HG03342 (cell line): ENCODE results near the gene IL36G.

Experiments
- ATAC-seq: cut with Tn5 transposase; IDR thresholded peaks from one replicate; pipeline ENCODE4 v1.9.1; 2021; ENCODE audit warnings: mild to moderate bottlenecking, moderate library complexity; ENCODE audit not compliant: unreplicated experiment

Gene IL36G

GRCh38 chr2:112972423-112973086, 5.3 kb upstream of the IL36G start:
- no peak for ATAC-seq

DNA sequence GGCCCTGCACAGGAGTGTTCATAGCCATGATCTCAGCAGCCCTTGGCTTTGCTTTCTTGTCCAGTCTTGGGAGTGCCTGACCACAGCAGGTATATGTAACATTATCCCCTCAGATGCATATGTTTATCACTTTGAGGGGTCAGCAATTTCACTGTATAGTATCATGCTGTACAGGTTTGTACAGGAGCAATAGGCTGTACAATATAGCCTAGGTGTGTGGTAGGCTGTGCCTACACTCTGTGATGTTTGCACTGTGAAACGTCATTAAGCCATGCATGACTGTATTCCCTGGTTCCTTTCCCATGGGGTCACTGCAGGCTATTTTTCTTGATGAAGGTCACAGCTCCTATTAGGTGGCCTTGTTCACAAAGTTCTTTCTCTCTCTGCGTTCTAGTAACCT, 4.7 kb upstream of the IL36G start:
- ATAC-seq = no peak

- ATAC-seq = no peak
These were observed 1.9 kb downstream of the IL36G start for GRCh38 chr2:112979731-112980130.

GRCh38 chr2:112980537-112980936, 2.7 kb downstream of the IL36G start:
- ATAC-seq = no peak

DNA sequence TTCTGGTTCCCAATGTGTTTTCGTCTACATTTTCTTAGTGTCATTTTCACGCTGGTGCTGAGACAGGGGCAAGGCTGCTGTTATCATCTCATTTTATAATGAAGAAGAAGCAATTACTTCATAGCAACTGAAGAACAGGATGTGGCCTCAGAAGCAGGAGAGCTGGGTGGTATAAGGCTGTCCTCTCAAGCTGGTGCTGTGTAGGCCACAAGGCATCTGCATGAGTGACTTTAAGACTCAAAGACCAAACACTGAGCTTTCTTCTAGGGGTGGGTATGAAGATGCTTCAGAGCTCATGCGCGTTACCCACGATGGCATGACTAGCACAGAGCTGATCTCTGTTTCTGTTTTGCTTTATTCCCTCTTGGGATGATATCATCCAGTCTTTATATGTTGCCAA, 7.3 kb downstream of the IL36G start:
- ATAC-seq = no peak

DNA sequence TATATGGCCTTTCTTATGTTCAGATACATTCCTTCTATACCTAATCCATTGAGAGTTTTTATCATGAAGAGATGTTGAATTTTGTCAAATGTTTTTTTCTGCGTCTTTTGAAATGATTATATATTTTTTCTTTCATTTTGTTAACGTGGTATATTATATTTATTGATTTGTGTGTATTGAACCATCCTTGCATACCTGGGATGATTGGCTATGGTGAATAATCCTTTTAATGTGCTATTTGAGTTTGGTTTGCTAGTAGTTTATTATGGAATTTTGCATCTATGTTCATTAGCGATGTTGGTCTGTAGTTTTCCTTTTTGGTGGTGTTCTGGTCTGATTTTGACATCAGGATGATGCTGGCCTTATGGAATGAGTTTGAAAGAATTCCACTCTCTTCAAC, 11.8 kb downstream of the IL36G start:
- no peak for ATAC-seq

DNA sequence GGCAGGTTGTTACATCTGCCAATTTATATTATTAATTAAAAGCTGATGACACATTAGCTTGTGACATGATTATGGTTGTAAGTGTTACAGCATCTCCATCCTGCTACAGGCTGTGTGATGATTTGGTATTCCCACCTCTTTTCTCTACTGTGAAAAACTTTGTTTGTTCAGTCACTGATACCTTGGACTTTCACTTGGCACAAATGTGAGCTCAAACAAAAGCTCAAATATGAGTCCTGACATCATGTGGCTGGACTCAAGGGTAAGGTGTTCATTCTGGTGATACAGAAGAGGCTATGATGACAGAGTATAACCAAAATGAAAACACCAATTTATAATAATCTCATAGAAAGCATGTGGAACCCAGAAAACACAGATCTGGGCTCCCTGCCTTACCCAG, 16.0 kb downstream of the IL36G start:
- ATAC-seq = no peak

- ATAC-seq = no peak
These were observed 16.8 kb downstream of the IL36G start for GRCh38 chr2:112994648-112995047.

- no peak for ATAC-seq
These were observed 17.6 kb downstream of the IL36G start for GRCh38 chr2:112995346-112995920.

DNA sequence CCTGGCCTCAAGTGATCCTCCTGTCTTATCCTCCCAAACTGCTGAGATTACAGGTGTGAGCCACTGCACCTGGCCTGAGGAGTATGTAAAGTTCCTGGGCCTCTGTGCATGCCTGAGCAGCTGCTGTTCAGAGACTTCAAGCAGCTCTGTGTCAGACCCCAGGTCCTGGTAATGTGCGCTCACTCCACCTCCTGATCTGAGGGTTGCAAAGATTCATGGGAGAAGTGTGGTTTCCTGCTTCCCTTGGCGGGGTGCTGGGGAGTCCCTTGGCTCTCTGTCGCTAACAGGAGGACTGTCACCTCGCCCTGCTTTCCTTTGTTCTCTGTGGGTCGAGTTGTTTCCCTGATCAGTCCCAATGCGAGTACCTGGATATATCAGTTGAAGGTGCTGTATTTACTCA, 18.8 kb downstream of the IL36G start:
- no peak for ATAC-seq

GRCh38 chr2:112997151-112997550, 19.3 kb downstream of the IL36G start:
- ATAC-seq = no peak

DNA sequence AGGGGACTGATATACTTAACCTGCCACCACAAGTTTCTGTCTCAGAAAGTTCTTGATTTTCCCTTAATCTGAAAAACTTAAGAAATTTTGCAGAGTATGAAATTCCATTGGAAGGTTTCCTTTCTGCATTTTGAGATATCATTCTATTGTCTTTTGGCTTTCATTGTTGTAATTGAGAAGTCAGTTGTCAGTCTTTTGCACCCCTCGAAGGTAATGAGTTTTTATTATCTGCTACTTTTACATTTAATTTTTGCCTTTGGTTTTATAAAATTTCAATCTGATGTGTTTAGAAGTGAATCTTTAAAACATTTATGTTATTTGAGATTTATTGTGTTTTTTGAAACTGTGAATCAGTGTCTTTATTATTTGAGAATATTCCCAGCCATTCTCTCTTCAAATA, 22.6 kb downstream of the IL36G start:
- ATAC-seq = no peak

DNA sequence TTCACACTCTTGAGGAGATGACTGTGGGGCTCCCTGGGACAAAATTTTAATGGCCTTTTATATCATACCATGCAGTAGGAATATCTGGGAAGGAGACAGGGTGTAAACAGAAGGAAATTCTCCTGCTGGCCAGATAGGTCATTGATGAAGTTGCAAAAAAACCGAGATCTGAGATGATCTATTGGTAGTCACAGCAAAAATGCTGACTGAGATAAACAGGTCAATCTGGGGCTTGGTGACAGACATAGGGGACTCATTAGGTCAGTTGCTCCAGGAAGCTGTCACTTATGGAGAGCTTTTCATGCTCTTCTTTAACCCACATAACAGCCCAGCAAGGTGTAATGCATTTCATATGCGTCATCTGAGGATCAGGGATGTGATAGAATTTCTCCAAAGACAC, 24.9 kb downstream of the IL36G start:
- ATAC-seq = no peak

DNA sequence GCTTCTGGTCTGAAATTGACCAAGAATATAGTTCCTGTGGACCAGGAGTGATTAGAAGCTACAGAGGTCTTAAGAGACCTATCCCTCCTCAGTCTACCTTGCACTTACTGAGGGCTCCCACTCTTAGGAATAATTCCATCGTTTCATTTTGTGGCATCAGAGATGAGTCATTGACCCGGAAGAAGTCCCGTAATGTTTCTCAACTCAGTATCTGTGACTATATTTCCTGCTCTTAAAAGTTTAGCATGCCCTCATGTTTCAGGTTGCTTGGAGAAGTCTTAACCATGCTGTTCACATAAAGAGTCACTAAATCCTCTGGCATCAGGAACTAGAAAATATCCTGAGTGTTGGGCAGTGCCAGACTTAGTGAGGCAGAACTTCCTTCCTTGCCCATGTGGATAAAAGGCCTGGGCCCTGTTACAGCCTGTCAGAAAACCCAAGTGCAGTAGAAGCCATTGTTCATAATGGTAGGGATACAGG, 27.3 kb downstream of the IL36G start, which contains the start of gene IL36A:
Gene IL36A, plus strand, starts transcription at position 430 of the 480 bp plus-strand sequence. CDS start 413 bp downstream, outside the sequence.
- no peak for ATAC-seq

DNA sequence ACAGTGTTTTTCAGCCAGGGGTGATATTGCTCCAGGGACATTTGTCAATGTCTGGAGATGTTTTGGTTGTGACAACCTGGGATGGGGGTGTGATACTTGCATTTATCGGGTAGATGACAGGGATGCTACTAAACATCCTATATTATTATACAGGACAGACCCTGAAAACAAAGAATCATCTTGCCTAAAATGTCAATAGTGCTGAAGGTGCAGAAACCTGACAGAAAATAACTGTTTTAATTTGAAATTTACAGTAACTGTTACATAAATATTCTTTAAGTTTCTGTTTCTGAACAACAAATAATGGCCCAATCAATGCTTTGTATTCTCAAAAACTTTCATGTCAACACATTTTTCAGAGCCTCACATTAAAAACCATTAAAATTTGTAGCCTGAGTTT, 29.4 kb downstream of the IL36G start:
- no peak for ATAC-seq

DNA sequence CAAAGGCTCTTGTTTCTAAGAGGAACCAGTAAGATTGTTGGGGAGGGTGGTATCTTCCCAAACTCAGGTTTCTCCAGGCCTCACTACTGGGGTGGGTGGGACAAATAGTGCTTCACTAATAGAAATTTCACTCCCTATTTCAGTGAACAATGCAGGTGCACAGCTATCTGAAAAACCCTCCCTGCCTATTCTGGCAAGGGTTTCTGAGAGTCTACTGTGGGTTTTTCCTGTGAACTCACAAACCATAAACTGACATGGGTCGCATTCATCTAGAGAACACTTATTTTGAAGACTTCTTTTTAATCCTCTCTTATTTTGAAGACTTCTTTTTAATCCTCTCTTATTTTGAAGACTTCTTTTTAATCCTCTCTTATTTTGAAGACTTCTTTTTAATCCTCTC, 31.8 kb downstream of the IL36G start:
- no peak for ATAC-seq

GRCh38 chr2:113010088-113010487, 32.3 kb downstream of the IL36G start:
- no peak for ATAC-seq

- no peak for ATAC-seq
These were observed 33.3 kb downstream of the IL36G start for GRCh38 chr2:113011108-113011507.

GRCh38 chr2:113012436-113013335, 34.9 kb downstream of the IL36G start:
- no peak for ATAC-seq

- no peak for ATAC-seq
These were observed 35.5 kb downstream of the IL36G start for GRCh38 chr2:113013336-113013661.

- no peak for ATAC-seq
These were observed 36.3 kb downstream of the IL36G start for GRCh38 chr2:113014067-113014466.

GRCh38 chr2:113015042-113015441, 37.2 kb downstream of the IL36G start:
- no peak for ATAC-seq
